GM06990 (cell line): ENCODE results near the gene SUPT3H.
"Not testable (repeated sequence)": the region's sequence is repeated elsewhere in the genome, so short reads cannot be mapped to it uniquely, and the experiment has no call there.

Experiments used
- DNase-seq: peaks from one replicate; pipeline ENCODE4 v3.0.0-alpha.2; 2011; ENCODE audit not compliant: insufficient read length; ENCODE audit errors: extremely low read depth
- H3K27me3 ChIP-seq: replicated peaks from 2 replicates; pipeline ENCODE4 v1.6.0; 2011; ENCODE audit warnings: low read length; ENCODE audit not compliant: control insufficient read depth, insufficient read depth
- H3K36me3 ChIP-seq: 2 replicates; pipeline ENCODE4 v1.5.1; 2011; ENCODE audit warnings: low read length; ENCODE audit not compliant: control insufficient read depth, insufficient read depth
- H3K4me3 ChIP-seq: replicated peaks from 2 replicates; pipeline ENCODE4 v1.5.1; 2011; ENCODE audit warnings: low read depth, mild to moderate bottlenecking, control low read depth, low read length
- TF ChIP-seq, protein P1 (sequence below): IDR thresholded peaks from 2 replicates; pipeline ENCODE4 v1.5.1; 2011; ENCODE audit warnings: low read length, control low read depth, mild to moderate bottlenecking, inconsistent platforms; ENCODE audit not compliant: insufficient read depth, poor library complexity, severe bottlenecking

Gene SUPT3H

DNA sequence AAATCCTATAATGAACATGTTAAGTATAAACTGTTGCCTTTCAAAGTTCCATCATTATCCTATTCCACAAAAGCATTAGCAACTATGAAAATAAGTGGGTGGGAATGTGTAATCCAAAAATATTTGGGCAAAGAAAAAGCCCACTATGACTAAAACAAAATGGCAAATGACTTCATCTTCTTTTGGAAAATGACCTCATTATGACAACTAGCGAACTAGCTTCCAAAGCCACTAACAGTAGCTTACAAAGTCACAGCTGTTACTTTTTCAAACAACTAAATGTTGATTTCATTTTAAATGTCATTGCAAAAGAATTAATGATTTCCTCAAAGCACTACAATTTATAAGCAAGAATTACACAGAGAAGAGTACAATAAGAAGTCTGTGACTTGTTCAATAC is 99.4 kb downstream of the SUPT3H start:
- Histone ChIP-seq H3K27me3 (no peaks in the 10 kb centered on the region), H3K4me3 (no peak overlapping the region), H3K36me3 (no peaks in the 10 kb centered on the region)
- no peak for DNase-seq
- TF ChIP-seq, protein P1, sequence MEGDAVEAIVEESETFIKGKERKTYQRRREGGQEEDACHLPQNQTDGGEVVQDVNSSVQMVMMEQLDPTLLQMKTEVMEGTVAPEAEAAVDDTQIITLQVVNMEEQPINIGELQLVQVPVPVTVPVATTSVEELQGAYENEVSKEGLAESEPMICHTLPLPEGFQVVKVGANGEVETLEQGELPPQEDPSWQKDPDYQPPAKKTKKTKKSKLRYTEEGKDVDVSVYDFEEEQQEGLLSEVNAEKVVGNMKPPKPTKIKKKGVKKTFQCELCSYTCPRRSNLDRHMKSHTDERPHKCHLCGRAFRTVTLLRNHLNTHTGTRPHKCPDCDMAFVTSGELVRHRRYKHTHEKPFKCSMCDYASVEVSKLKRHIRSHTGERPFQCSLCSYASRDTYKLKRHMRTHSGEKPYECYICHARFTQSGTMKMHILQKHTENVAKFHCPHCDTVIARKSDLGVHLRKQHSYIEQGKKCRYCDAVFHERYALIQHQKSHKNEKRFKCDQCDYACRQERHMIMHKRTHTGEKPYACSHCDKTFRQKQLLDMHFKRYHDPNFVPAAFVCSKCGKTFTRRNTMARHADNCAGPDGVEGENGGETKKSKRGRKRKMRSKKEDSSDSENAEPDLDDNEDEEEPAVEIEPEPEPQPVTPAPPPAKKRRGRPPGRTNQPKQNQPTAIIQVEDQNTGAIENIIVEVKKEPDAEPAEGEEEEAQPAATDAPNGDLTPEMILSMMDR, result no peak

GRCh38 chr6:45277741-45278140 is 100.0 kb downstream of the SUPT3H start:
- not testable (repeated sequence) for H3K27me3 ChIP-seq, H3K4me3 ChIP-seq, DNase-seq, H3K36me3 ChIP-seq

GRCh38 chr6:45275358-45275757 is 102.4 kb downstream of the SUPT3H start:
- Histone ChIP-seq H3K4me3 (no peak overlapping the region), H3K27me3 (no peaks in the 10 kb centered on the region), H3K36me3 (no peaks in the 10 kb centered on the region)
- TF ChIP-seq, protein P1, result no peak
- no peak for DNase-seq

DNA sequence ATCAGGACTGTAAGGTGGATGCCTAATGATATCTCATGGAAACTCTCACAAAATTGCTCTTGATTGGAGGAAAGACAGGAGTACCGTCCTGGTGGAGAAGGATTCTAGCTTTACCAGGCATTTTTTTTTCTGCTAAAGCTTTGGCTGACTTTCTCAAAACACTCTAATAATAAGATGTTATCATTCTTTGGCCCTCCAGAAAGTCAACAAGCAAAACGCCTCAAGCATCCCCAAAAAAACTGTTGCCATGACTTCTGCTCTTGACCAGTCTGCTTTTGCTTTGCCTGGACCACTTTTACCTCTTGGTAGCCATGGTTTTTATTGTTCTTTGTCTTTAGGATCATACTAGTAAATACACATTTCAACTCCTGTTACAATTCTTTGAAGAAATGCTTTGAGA is 105.1 kb downstream of the SUPT3H start:
- H3K4me3 ChIP-seq, result no peak overlapping the region
- no peak for DNase-seq
- H3K27me3 ChIP-seq, result no peaks in the 10 kb centered on the region
- TF ChIP-seq, protein P1, result no peak
- no peaks in the 10 kb centered on the region for H3K36me3 ChIP-seq

DNA sequence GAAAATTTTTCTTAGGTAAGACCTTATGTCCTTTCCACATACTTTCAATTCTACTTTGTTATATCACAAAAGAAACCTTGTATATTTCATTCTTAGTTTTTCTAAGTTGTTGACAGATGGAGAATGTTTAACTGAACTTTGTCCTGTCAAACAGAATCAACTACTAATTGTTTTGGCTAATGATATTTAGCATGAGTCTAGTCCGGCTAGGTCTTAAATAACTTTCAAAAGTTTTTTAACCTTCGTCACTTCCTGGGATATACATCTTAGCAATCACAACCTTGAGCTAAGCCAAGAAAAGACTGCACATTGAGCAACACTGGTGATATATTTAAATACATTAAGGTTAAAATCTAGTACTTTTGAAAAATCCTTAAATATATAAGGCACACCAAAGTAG is 112.5 kb downstream of the SUPT3H start:
- TF ChIP-seq, protein P1, result no peak
- Histone ChIP-seq H3K27me3 (no peaks in the 10 kb centered on the region), H3K36me3 (no peaks in the 10 kb centered on the region), H3K4me3 (no peak overlapping the region)
- DNase-seq, result no peak

- Histone ChIP-seq H3K36me3 (no peaks in the 10 kb centered on the region), H3K27me3 (no peaks in the 10 kb centered on the region), H3K4me3 (no peak overlapping the region)
- TF ChIP-seq, protein P1, result no peak
- DNase-seq, result no peak
These were observed 117.0 kb downstream of the SUPT3H start for GRCh38 chr6:45260696-45261095.
